ENCODE results near the gene SRC.

GRCh38 chr20:37380864-37381579, 35.1 kb downstream of the SRC start:
- TF ChIP-seq BHLHE40 (IDR thresholded peaks at IDR 0.05; ENCODE audit: borderline replicate concordance): no peak
- no peak for TF ChIP-seq SUZ12 (IDR thresholded peaks at IDR 0.05)
- no peak for TF ChIP-seq FOXK2 (IDR thresholded peaks at IDR 0.05)
